H1 (cell line): ENCODE measurements around the gene TINAG. TPM values are rescaled to one million over a fixed set of nuclear protein-coding genes. Genes with fewer than 3 reads are reported as not detected.

Experiments used
- CTCF ChIA-PET: fragments of 300-600 bp; sonication (Branson Sonifier 250); formaldehyde crosslinking; loops from one replicate; lab custom pipeline; 2021; ENCODE audit not compliant: partially characterized antibody; lab: Charles Lee
- POLR2A ChIA-PET: fragments of 300-600 bp; sonication (Branson Sonifier 250); formaldehyde crosslinking; loops from one replicate; lab custom pipeline; 2021; ENCODE audit warnings: inconsistent platforms; ENCODE audit not compliant: partially characterized antibody; lab: Charles Lee
- DNase-seq, 2 experiments: peaks; one replicate each; pipeline versions ENCODE4 v3.0.0 to v3.0.0-alpha.2; 2010 to 2022; ENCODE audit warnings: low spot score in 2 of 2, low read depth in 1 of 2, mixed read lengths in 1 of 2
- FAIRE-seq: peaks from 2 replicates; lab custom pipeline; 2011; peaks lifted over from hg19 to GRCh38; lab: Jason Lieb, UNC
- H2AFZ ChIP-seq: 2 replicates; pipeline ENCODE4 v1.8.1; 2012; ENCODE audit warnings: low read length, inconsistent platforms
- H2AK5ac ChIP-seq: 2 replicates; pipeline ENCODE4 v1.6.1; 2013; ENCODE audit warnings: low read depth, low read length
- H2BK120ac ChIP-seq: replicated peaks from 2 replicates; pipeline ENCODE3; 2013; ENCODE audit warnings: low read depth, low read length, inconsistent platforms
- H2BK12ac ChIP-seq: 2 replicates; pipeline ENCODE4 v1.6.1; 2013; ENCODE audit warnings: low read depth, low read length
- H2BK15ac ChIP-seq: 2 replicates; pipeline ENCODE4 v1.6.1; 2013; ENCODE audit warnings: low read length
- H2BK20ac ChIP-seq: 2 replicates; pipeline ENCODE4 v1.6.1; 2013; ENCODE audit warnings: low read length
- H2BK5ac ChIP-seq: 2 replicates; pipeline ENCODE4 v1.6.1; 2013; ENCODE audit warnings: low read depth, low read length
- H3K14ac ChIP-seq: 2 replicates; pipeline ENCODE4 v1.6.1; 2013; ENCODE audit warnings: inconsistent platforms; ENCODE audit not compliant: insufficient read length
- H3K18ac ChIP-seq: 2 replicates; pipeline ENCODE4 v1.6.1; 2013; ENCODE audit warnings: low read length; ENCODE audit errors: extremely low read depth
- H3K23ac ChIP-seq: 2 replicates; pipeline ENCODE4 v1.6.1; 2013; ENCODE audit warnings: inconsistent platforms; ENCODE audit not compliant: insufficient read length
- H3K23me2 ChIP-seq: 2 replicates; pipeline ENCODE4 v1.6.1; 2013; ENCODE audit warnings: low read depth, low read length
- H3K27ac ChIP-seq: 2 replicates; pipeline ENCODE4 v1.6.1; 2011; ENCODE audit warnings: low read depth, low read length, inconsistent platforms
- H3K27me3 ChIP-seq, 4 experiments: replicated peaks in 1 of 4; 1 replicate in 1 of 4; 2 replicates in 3 of 4; pipeline versions ENCODE4 v1.6.1 to v1.8.1; 2011 to 2013; ENCODE audit warnings: low read length in 3 of 4, mild to moderate bottlenecking in 3 of 4, inconsistent platforms in 2 of 4, mixed read lengths in 2 of 4, moderate library complexity in 1 of 4; ENCODE audit not compliant: control insufficient read depth in 3 of 4, insufficient read depth in 3 of 4; ENCODE audit errors: extremely low read depth in 1 of 4
- H3K36me3 ChIP-seq, 4 experiments: 2 replicates each; pipeline versions ENCODE4 v1.6.1 to v1.8.1; 2011 to 2013; ENCODE audit warnings: mild to moderate bottlenecking in 4 of 4, low read length in 3 of 4, moderate library complexity in 2 of 4, control low read depth in 1 of 4, inconsistent platforms in 1 of 4; ENCODE audit not compliant: insufficient read depth in 4 of 4, control insufficient read depth in 2 of 4
- H3K4ac ChIP-seq: replicated peaks from 2 replicates; pipeline ENCODE3; 2013; ENCODE audit warnings: low read length, low read depth, mixed read lengths, inconsistent platforms; ENCODE audit not compliant: insufficient read length
- H3K4me1 ChIP-seq, 4 experiments: replicated peaks in 1 of 4; 1 replicate in 1 of 4; 2 replicates in 3 of 4; pipeline versions ENCODE4 v1.6.1 to v1.8.1; 2011 to 2013; ENCODE audit warnings: low read length in 3 of 4, inconsistent platforms in 2 of 4, mixed read lengths in 1 of 4; ENCODE audit not compliant: insufficient read depth in 4 of 4, control insufficient read depth in 3 of 4
- H3K4me2 ChIP-seq, 2 experiments: 2 replicates each; pipeline versions ENCODE4 v1.6.1 to v1.8.1; 2011 to 2013; ENCODE audit warnings: low read depth in 2 of 2, low read length in 2 of 2, control low read depth in 1 of 2, inconsistent platforms in 1 of 2, mild to moderate bottlenecking in 1 of 2; ENCODE audit not compliant: insufficient read depth in 1 of 2
- H3K4me3 ChIP-seq, 4 experiments: fragments of 200-600, 300-600 bp in 1 of 4; sonication (generic), shearing (Covaris generic), sonication (Bioruptor Twin) in 1 of 4; 2 replicates each; pipeline versions ENCODE4 v1.5.1 to v1.8.1; 2011 to 2016; ENCODE audit warnings: low read length in 4 of 4, low read depth in 3 of 4, control low read depth in 2 of 4, inconsistent platforms in 2 of 4, mild to moderate bottlenecking in 2 of 4, mixed read lengths in 1 of 4, moderate library complexity in 1 of 4; ENCODE audit not compliant: insufficient read depth in 2 of 4; ENCODE audit errors: extremely low read depth in 1 of 4
- H3K56ac ChIP-seq: replicated peaks from 2 replicates; pipeline ENCODE3; 2013; ENCODE audit warnings: low read depth, mild to moderate bottlenecking, mixed read lengths, low read length, inconsistent platforms; ENCODE audit not compliant: insufficient read length
- H3K79me1 ChIP-seq: 2 replicates; pipeline ENCODE4 v1.6.1; 2013; ENCODE audit warnings: low read depth, low read length, control low read depth
- H3K79me2 ChIP-seq, 2 experiments: 2 replicates each; pipeline versions ENCODE4 v1.6.1 to v1.8.1; 2012 to 2013; ENCODE audit warnings: low read length in 2 of 2, mild to moderate bottlenecking in 2 of 2, inconsistent platforms in 1 of 2; ENCODE audit not compliant: insufficient read depth in 2 of 2, control insufficient read depth in 1 of 2
- H3K9ac ChIP-seq, 4 experiments: replicated peaks in 1 of 4; 1 replicate in 1 of 4; 2 replicates in 3 of 4; pipeline versions ENCODE4 v1.6.1 to v1.8.1; 2011 to 2013; ENCODE audit warnings: low read depth in 3 of 4, low read length in 3 of 4, control low read depth in 2 of 4, mild to moderate bottlenecking in 2 of 4, moderate library complexity in 2 of 4, inconsistent platforms in 1 of 4; ENCODE audit errors: extremely low read depth in 1 of 4
- H3K9me3 ChIP-seq, 2 experiments: 2 replicates each; pipeline versions ENCODE4 v1.6.1 to v1.8.1; 2012 to 2013; ENCODE audit warnings: mild to moderate bottlenecking in 2 of 2, moderate library complexity in 2 of 2, control low read depth in 1 of 2, inconsistent platforms in 1 of 2, low read depth in 1 of 2, low read length in 1 of 2, mixed read lengths in 1 of 2; ENCODE audit not compliant: insufficient read depth in 2 of 2
- H4K20me1 ChIP-seq, 2 experiments: replicated peaks in 1 of 2; 2 replicates each; pipeline versions ENCODE3 to v1.8.1; 2011 to 2013; ENCODE audit warnings: inconsistent platforms in 2 of 2, low read length in 2 of 2, mild to moderate bottlenecking in 1 of 2; ENCODE audit not compliant: insufficient read depth in 2 of 2, control insufficient read depth in 1 of 2
- H4K5ac ChIP-seq: 2 replicates; pipeline ENCODE4 v1.6.1; 2013; ENCODE audit warnings: low read length, low read depth, mixed read lengths, inconsistent platforms; ENCODE audit not compliant: insufficient read length
- H4K8ac ChIP-seq: 2 replicates; pipeline ENCODE4 v1.8.0; 2013; ENCODE audit warnings: mild to moderate bottlenecking, moderate library complexity, low read length, inconsistent platforms; ENCODE audit not compliant: insufficient read depth; ENCODE audit errors: extremely low read depth
- H4K91ac ChIP-seq: replicated peaks from 2 replicates; pipeline ENCODE3; 2013; ENCODE audit warnings: low read length, mixed read lengths, inconsistent platforms; ENCODE audit not compliant: insufficient read length
- BRCA1 ChIP-seq: IDR thresholded peaks from 2 replicates; pipeline ENCODE4 v1.6.1; 2012; ENCODE audit warnings: low read depth, low read length, improper control_type of control experiment
- CTBP2 ChIP-seq: IDR thresholded peaks from 2 replicates; pipeline ENCODE4 v1.7.0; 2011; ENCODE audit warnings: borderline replicate concordance, mild to moderate bottlenecking, moderate library complexity, mixed read lengths, low read length; ENCODE audit not compliant: insufficient read depth, insufficient read length
- EZH2 ChIP-seq: fragments of 200-600 bp; sonication (generic); IDR thresholded peaks from 2 replicates; pipeline ENCODE4 v1.7.1; 2012; ENCODE audit warnings: low read depth, mild to moderate bottlenecking, moderate library complexity, low read length, inconsistent platforms; ENCODE audit not compliant: severe bottlenecking
- GTF2F1 ChIP-seq: IDR thresholded peaks from 2 replicates; pipeline ENCODE4 v1.6.1; 2012; ENCODE audit warnings: low read depth, low read length, improper control_type of control experiment, borderline replicate concordance
- NRF1 ChIP-seq: IDR thresholded peaks from 2 replicates; pipeline ENCODE4 v1.6.1; 2011; ENCODE audit warnings: mild to moderate bottlenecking, low read depth, low read length, improper control_type of control experiment
- POU5F1 ChIP-seq: IDR thresholded peaks from 2 replicates; pipeline ENCODE4 v1.6.1; 2011; ENCODE audit warnings: low read depth, mild to moderate bottlenecking, low read length, moderate library complexity
- SIX5 ChIP-seq: IDR thresholded peaks from 2 replicates; pipeline ENCODE4 v1.6.1; 2011; ENCODE audit warnings: mild to moderate bottlenecking, low read depth, low read length
- SRF ChIP-seq: IDR thresholded peaks from 2 replicates; pipeline ENCODE4 v1.6.1; 2011; ENCODE audit warnings: mild to moderate bottlenecking, low read depth, low read length, moderate library complexity
- TAF7 ChIP-seq: optimal IDR thresholded peaks from 2 replicates; pipeline ENCODE3; 2011; ENCODE audit warnings: low read depth, mild to moderate bottlenecking, inconsistent platforms, low read length, moderate library complexity, borderline replicate concordance
- TBP ChIP-seq: IDR thresholded peaks from 2 replicates; pipeline ENCODE4 v1.6.1; 2011; ENCODE audit warnings: low read depth, low read length, improper control_type of control experiment
- WGBS, 2 experiments: shearing (Covaris generic) in 1 of 2; methylation state at CpG; one replicate each; pipeline versions ENCODE4 v1.1.6 to v1.1.7; 2013 to 2015; ENCODE audit warnings: low lambda C conversion rate in 2 of 2, mixed read lengths in 2 of 2, inconsistent platforms in 1 of 2, low coverage in 1 of 2, missing lambda C conversion rate in 1 of 2; ENCODE audit not compliant: insufficient replicate concordance in 2 of 2, insufficient coverage in 1 of 2, insufficient read length in 1 of 2; ENCODE audit errors: extremely low coverage in 1 of 2, missing lambda C conversion rate in 1 of 2; 5-methylcytosine and 5-hydroxymethylcytosine counted together
- polyA plus RNA-seq, 7 experiments: library from polyadenylated mRNA; depleted of rRNA in 3 of 7; stranded (reverse) in 5 of 7; unstranded in 2 of 7; fragments of >200 nt in 5 of 7; fragments of 200-250 nt in 2 of 7; gene quantifications; 1 replicate in 5 of 7; 2 replicates in 1 of 7; 4 replicates in 1 of 7; pipeline versions ENCODE4 v1.2.1 to v1.2.3, GENCODE V29; 2011 to 2013; ENCODE audit warnings: missing spikeins in 2 of 7, mixed read lengths in 2 of 7
- total RNA-seq: library from RNA; stranded (reverse); fragmentation: NEBNext Ultra II Directional; extraction: Animal tissue kit (Norgen Biotek cat#: 25700); gene quantifications from 2 replicates; pipeline ENCODE4 v1.2.1, GENCODE V29; 2021
- TF ChIP-seq, protein P1 (sequence below): IDR thresholded peaks from 2 replicates; pipeline ENCODE4 v1.6.1; 2012; ENCODE audit warnings: inconsistent platforms
- TF ChIP-seq, protein P2 (sequence below): IDR thresholded peaks from 2 replicates; pipeline ENCODE4 v1.6.1; 2012; ENCODE audit warnings: low read length, inconsistent platforms

Gene TINAG
- total and polyA plus RNA-seq, 2 of the 8 experiments (the other 6 are each of a cell fraction or from before 2014, with no cell fraction given) = not detected

DNA sequence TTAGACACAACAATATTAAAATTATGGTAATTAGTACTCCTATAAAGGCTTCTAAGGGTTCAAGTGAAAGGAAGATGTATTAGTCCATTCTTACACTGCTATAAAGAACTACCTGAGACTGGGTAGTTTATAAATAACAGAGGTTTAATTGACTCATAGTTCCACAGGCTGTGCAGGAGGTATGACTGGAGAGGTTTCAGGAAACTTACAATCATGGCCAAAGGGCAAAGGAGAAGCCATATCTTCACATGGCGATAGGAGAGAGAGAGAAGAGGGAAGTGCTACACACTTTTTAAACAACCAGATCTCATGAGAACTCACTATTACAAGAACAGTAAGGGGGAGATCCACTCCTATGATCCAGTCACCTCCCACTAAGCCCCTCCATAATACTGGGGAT lies 52.9 kb downstream of the TINAG start:
- Histone ChIP-seq H4K5ac (no peak overlapping the region), H3K9ac (no peak overlapping the region), H3K4me2 (no peak overlapping the region), H3K79me2 (no peaks in the 10 kb centered on the region), H3K9me3 (no peaks in the 10 kb centered on the region), H3K27ac (no peak overlapping the region), H3K23ac (no peak overlapping the region), H3K23me2 (no peaks in the 10 kb centered on the region; the same call in 1 of the 2 replicates), H3K27me3 (no peaks in the 10 kb centered on the region), H2AFZ (no peak overlapping the region), H2AK5ac (no peak overlapping the region), H3K4me1 (no peaks in the 10 kb centered on the region), H3K79me1 (no peaks in the 10 kb centered on the region), H2BK5ac (no peak overlapping the region), H3K14ac (no peak overlapping the region), H4K8ac (no peak overlapping the region), H3K36me3 (no peaks in the 10 kb centered on the region), H3K4me3 (no peak overlapping the region), H2BK120ac (no peak overlapping the region), H4K91ac (no peak overlapping the region), H3K4ac (no peak overlapping the region), H2BK12ac (no peak overlapping the region), H3K56ac (no peak overlapping the region), H3K18ac (no peak overlapping the region), H4K20me1 (no peaks in the 10 kb centered on the region), H2BK15ac (no peak overlapping the region), H2BK20ac (no peak overlapping the region)
- FAIRE-seq = no peak
- WGBS, 2 experiments = 93% methylated on average over 1 of the region's 1 CpG; no CpG with 5 or more reads in 1 of the 2 experiments
- CTCF ChIA-PET = interaction anchor here (1.2 kb wide), 1 partner anchor 375 kb away, joined by 3 read pairs; no protein-coding TSS in a partner anchor
- no peak for DNase-seq
- POLR2A ChIA-PET = no interaction called here
- TF ChIP-seq SRF = no peak
- TF ChIP-seq NRF1 = no peak
- TF ChIP-seq, protein P1, sequence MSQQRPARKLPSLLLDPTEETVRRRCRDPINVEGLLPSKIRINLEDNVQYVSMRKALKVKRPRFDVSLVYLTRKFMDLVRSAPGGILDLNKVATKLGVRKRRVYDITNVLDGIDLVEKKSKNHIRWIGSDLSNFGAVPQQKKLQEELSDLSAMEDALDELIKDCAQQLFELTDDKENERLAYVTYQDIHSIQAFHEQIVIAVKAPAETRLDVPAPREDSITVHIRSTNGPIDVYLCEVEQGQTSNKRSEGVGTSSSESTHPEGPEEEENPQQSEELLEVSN = no peak
- no peak for TF ChIP-seq BRCA1
- TF ChIP-seq POU5F1 = no peak
- TF ChIP-seq, protein P2, sequence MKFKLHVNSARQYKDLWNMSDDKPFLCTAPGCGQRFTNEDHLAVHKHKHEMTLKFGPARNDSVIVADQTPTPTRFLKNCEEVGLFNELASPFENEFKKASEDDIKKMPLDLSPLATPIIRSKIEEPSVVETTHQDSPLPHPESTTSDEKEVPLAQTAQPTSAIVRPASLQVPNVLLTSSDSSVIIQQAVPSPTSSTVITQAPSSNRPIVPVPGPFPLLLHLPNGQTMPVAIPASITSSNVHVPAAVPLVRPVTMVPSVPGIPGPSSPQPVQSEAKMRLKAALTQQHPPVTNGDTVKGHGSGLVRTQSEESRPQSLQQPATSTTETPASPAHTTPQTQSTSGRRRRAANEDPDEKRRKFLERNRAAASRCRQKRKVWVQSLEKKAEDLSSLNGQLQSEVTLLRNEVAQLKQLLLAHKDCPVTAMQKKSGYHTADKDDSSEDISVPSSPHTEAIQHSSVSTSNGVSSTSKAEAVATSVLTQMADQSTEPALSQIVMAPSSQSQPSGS = no peak
- TF ChIP-seq GTF2F1 = no peak
- TF ChIP-seq EZH2 = no peak
- no peak for TF ChIP-seq CTBP2
- TF ChIP-seq TBP = no peak
- TF ChIP-seq SIX5 = no peak
- no peak for TF ChIP-seq TAF7
